Stimulated activated CD4-positive, alpha-beta T cell treated with anti-CD3 and anti-CD28 coated beads, Interleukin-4, amount 100 ng/mL, for 24 hours (primary cell): ENCODE results near the gene SLX9.

Experiments used
- DNase-seq: peaks from one replicate; pipeline ENCODE4 v3.0.0-alpha.2; 2020

SLX9 gene

GRCh38 chr21:44931137-44931500 is 8.7 kb upstream of the SLX9 start:
- no peak for DNase-seq

DNA sequence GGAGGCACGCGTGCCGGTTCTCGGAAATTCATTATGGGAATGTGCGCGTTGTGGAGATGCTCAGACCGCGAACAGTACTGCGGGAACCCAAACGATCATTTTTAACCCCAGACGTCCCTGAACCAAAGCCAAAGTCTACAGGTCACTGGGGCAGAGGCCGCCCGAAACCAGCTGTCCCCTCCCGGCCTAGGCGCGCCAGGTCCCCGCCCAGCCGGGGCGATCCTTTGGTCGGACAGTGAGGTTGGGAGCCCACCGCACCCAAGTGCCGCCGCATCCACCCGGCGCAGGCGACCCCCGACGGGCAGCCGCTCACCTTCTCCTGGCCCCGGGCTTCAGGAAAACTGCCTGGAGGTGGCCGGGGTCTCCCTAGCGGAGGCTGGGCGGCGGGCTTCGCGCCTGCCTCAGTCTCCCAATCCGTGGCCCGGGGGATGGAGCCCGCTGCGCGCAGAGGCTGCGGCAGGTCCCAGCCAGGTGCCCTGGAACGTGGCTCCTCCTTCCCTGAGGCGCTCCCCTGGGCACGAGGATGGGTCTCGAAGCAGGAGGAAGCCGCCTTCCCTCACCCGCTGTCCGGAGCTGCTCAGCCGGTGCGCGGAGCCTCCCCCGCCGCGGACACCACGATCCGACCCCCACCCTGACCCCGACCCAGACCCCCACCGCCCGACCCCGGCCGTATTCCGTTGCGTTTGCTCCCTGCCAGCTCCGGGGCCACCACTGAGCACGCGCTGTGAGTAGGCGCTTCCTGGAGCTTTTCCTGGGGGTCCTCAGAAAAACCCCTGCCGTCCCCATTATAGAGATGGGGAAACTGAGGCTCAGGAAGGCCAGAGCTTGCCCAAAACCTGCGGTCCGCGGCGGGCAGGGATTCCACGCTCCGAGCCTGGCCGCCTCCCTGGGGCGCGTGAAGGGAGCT is 8.1 kb upstream of the SLX9 start:
- DNase-seq: no peak

DNA sequence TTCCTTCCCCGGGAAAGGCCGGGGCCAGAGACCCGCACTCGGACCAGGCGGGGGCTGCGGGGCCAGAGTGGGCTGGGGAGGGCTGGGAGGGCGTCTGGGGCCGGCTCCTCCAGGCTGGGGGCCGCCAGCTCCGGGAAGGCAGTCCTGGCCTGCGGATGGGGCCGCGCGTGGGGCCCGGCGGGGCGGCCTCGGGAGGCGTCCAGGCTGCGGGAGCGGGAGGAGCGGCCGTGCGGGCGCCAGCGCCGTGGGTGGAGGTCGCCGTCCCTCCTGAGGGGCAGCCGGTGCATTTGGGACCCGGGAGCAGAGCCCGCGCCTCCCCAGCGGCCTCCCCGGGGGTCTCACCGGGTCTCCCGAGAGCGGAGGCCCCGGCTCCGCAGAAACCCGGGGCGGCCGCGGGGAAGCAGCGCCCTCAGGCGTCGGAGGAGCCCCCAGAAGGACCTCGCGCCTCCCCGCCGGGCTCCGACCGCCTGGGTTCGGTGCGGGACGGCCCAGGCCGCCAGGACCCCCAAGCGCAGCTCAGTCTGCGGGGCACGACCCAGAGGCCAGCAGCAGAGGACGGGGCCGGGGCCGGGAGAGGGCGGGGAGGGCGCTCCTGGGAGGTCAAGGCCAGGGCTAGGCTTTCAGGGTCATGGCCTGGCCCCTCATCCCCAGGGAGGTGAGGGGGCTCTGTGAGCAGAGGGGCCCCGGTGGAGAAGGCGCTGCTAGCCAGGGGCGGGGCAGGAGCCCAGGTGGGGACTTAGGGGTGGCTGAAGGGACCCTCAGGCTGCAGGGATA is 7.2 kb upstream of the SLX9 start:
- peak; percentile 71 for DNase-seq

- DNase-seq: no peak
Measured at GRCh38 chr21:44933199-44933917, 6.5 kb upstream of the SLX9 start.

- DNase-seq: no peak
Measured at GRCh38 chr21:44933918-44934260, 5.9 kb upstream of the SLX9 start.

- DNase-seq: no peak
Measured at GRCh38 chr21:44934276-44934675, 5.6 kb upstream of the SLX9 start.

DNA sequence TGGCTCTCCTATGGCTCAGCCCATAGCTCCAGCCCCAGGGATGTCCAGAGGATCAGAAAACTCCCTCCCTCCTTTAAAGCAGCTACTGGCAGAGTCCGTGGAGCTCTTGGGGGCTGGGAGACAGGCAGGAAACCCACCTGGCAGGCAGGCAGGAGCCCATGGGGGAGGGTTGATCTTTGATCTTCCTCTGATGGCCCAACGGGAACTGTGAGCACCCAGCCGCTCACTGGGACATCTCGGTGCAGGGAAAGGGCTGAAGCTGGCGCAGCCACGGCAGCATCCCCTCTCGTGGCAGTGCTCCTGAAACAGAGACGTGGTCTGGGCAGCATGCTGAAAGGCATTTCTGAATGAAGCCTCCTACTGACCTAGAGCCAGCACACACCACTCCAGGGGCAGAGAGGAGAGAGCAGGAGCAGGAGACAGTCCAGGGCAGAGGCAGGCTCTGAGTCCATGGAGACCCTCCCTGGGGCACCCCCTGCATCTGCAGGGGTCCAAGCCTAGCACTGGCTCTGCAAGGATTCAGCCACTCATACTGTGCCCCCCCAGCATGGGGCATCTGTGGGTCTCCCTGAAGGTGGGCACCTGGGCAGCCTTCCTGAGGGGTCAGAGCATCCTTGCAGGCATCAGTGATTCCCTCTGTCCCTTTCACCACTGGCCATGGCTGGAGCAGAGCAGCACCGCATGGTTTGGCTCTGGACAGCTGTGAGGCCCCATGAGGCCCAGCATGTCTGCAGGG is 4.9 kb upstream of the SLX9 start:
- no peak for DNase-seq

DNA sequence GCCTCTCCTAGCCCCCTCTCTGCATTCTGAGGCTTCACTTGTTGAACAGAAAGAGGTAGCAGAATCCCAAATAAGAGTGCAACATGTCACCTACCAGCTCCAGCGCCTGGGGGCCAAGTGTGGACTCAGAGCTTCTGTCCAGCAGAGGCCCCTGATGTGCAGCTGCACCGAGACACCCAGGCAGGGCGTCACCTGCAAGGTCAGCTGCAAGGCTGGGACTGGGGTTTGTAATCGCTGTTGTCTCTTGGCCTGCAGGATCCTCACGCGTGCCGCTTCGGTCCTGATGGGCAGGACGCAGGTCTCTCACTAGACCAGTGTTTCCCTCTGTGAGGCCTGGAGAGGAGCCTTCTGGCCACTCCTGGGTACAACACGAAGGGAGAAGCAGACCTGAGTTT is 4.3 kb upstream of the SLX9 start:
- no peak for DNase-seq

DNA sequence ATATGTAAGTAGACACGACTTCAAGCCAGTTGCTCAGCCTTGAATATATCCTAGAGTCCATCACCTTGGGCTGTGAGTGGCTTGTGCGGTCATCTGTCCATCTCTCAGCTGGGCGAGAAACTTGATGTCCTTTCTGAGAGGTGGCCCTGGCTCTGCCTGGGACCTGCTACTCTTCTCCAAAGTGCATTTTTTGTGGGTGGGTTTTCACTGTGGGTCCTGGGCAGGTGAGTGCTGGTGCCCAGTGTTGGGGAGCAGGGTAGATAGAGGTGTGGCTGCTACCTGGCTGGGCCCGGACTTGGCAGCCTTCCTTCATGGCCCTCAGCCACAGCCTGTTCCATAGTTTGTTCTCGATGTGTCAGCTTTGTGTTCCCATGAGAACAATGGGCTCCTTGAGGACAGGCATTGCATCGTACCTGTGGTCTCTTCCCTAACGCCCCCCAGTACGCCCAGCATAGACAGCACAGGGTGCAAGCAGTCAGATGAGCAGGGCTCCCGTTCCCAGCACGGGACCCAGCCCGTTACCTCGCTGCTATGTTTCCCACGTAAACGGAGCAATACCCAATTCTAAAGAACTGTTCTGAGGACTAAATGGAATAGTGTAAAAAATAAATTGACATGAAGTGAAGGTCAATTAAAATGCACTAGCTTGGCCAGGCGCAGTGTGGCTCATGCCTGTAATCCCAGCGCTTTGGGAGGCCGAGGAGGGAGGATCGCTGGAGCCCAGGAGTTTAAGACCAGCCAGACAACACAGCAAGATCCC is 877 bp upstream of the SLX9 start:
- no peak for DNase-seq

DNA sequence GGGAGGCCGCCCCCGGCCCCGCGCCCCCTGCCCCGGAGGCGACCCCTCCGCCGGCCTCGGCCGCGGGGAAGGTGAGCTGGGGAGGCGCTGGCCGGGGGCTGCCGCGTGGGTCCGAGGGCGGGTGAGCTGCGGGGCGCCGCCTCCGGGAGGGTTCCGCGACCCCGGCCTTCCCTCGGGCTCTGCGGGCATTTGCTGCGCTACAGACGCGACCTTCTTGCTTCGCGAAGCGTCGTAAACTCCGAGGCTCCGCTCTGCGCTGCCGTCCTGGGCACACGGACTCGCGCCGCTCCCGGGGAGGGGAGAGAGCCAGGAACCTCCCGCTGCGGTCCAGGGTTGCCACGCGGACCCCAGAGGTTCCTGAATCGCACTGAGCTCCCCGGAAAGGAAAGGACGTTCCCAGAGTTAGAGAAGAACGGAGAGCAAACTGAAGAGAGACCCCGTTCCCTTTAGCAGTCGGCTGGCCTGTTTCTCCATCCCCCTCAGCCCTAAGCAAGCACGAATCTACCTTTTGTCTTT is 345 bp downstream of the SLX9 start:
- DNase-seq: no peak

DNA sequence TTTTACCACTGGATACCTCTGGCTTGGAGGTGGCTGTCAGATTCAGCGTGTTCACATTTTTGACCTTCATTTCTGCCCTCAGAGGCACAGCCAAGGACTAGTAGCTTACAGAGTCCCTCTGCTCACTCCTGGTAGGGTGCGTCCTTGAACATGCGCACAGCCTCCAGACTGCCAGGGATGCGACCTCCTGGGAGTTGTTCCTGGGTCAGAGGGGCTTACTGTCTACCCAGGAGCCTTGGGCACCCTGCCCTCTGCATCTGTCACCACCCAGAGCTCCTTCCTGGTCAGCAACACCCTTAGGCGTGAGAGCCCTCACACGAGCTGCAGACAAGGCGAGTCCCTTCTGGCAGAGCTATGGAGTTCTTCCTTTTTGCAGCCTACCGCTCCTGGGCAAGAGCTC is 1.7 kb downstream of the SLX9 start:
- no peak for DNase-seq

- no peak for DNase-seq
Measured at GRCh38 chr21:44942566-44942965, 2.7 kb downstream of the SLX9 start.

DNA sequence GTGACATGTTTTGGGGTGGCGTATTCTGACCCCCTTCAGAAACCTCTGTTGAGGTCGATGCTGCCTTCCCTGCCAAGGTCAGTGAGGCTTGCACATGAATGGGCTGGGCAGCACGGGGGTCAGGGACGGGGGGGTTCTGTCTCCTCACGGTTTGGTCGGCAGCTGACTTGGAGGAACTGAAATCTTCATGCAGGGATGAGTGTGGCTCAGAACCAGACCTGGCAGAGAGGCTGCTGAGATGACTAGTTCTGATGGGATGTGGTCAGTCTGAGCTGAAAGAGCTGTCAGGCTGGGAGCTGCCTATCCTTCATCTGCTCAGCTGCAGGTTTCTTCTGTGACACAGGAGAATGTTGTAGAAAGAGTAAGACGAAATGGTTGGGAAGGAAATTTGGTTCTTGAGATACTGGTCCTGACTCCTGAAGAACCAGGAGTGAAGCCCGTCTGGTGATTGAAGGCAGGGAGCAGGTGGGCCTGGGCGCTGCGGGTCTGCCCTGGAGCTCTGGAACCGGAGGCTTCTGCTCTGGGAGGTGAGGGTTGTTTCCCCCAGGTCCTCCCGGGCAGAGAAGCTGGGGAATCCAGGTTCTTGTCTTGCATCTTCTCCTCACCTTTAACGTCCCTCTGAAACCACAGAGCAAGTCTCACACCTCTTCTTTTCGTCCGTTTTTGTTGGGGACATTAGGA is 3.3 kb downstream of the SLX9 start:
- DNase-seq: no peak

GRCh38 chr21:44943686-44944550 is 4.1 kb downstream of the SLX9 start:
- DNase-seq: no peak

GRCh38 chr21:44944596-44944995 is 4.8 kb downstream of the SLX9 start:
- no peak for DNase-seq

DNA sequence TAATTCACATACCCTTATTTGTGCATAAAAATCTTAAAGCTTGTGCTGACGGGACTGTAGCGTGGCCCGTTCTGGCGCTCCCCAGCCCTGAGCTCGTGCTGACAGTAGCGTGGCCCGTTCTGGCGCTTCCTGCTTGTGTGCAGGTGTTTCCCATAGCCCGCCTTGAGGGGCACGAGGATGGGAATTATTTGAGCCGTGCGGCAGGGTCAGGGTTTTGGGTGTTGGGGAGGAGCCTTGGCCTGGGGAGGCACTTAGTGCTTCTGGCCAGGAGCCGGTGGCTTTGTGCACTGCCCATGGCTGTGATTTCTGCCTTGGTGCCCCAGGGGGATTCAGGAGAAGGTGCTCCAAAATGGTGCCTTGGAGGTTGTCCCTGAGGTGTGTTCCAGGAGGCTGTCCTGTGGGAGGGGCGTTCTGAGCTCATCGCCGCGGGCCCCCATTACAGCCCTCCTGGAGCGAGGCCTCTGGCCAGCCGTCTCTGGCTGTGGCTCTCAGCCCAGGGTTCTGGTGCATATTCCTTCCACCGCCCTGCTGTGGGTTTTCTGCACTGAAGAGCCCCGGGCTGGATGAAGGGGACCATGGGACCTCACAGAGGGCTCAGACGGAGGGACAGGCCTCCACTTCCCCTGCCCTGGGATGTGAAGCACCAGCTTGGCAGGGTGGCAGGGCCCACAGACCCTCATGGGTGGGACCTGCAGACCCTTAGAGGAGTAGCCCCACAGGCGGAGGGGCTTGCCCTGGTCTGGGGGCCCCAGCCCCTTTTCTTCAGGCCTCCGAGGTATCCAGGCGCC is 6.6 kb downstream of the SLX9 start:
- DNase-seq: no peak

- DNase-seq: no peak
Measured at GRCh38 chr21:44947111-44947929, 7.5 kb downstream of the SLX9 start.

- no peak for DNase-seq
Measured at GRCh38 chr21:44947930-44948331, 8.1 kb downstream of the SLX9 start.
